ENCODE results near the gene MRM1.

GRCh38 chr17:36643086-36643685 lies 41.8 kb downstream of the MRM1 start:
- TF ChIP-seq LEF1 (IDR thresholded peaks at IDR 0.05; ENCODE audit: borderline replicate concordance) (no peak), FOXM1 (IDR thresholded peaks at IDR 0.05; ENCODE audit: borderline replicate concordance) (no peak), SUZ12 (IDR thresholded peaks at IDR 0.05) (no peak), TARDBP (IDR thresholded peaks at IDR 0.05) (no peak), CTBP1 (IDR thresholded peaks at IDR 0.05; ENCODE audit: borderline replicate concordance) (no peak), SP1 (IDR thresholded peaks at IDR 0.05) (no peak), ARNT (IDR thresholded peaks at IDR 0.05) (no peak), NFRKB (IDR thresholded peaks at IDR 0.05) (no peak), FOXK2 (IDR thresholded peaks at IDR 0.05) (no peak), FOXA1 (IDR thresholded peaks at IDR 0.05) (no peak)

Measured in HEK293T (cell line).